DMS114 treated with DMSO at 0.1 percent for 48 hours (cell line): Measurements from ENCODE around the gene AFF3.
"Not testable (repeated sequence)": the region's sequence is repeated elsewhere in the genome, so short reads cannot be mapped to it uniquely, and the experiment has no call there.

Experiments used
- DNase-seq: peaks from one replicate; lab custom pipeline; 2025; ENCODE audit not compliant: unreplicated experiment; lab: John Stamatoyannopoulos, UW

The AFF3 gene

DNA sequence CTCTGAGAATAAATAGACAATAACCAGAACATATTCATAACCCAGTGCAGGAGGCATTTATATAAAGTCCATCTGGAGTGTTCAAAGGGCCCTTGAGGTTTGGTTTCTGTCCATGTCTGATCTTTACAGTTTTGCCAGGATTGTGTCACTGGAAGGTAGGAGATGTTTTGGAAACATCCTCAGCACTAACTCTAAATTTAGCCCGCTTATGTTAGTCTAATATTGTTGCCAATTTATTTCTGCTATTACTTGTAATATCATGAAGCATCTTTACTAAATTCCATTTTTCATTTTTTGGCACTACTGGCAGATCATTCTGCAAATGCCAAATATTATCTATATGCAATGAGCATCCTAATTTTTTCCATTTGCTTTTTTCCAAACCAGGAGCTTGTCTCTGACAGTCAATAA is 630.2 kb downstream of the AFF3 start:
- DNase-seq = no peak

DNA sequence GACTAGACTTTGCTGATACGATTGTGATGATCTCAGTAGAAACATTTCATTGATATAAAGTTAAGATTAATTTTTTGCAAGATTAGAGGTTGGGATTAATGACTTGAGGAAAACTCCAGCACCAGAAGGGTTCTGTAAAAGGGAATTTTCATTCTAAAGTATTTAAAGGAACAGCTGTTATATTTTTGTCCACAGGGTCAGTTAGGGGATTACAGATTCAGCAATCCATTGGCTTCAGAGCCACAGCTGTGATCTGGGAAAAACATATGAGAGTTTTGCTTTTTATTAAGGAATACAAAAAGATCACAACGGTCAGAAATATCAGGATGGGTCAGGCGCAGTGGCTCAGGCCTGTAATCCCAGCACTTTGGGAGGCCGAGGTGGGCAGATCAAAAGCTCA is 633.0 kb downstream of the AFF3 start:
- no peak for DNase-seq

GRCh38 chr2:99507937-99508818 is 634.2 kb downstream of the AFF3 start:
- DNase-seq = no peak

- no peak for DNase-seq
Measured at GRCh38 chr2:99504844-99505584, 637.4 kb downstream of the AFF3 start.

GRCh38 chr2:99503662-99504416 is 638.6 kb downstream of the AFF3 start:
- DNase-seq = not testable (repeated sequence)

GRCh38 chr2:99496021-99496420 is 646.4 kb downstream of the AFF3 start:
- no peak for DNase-seq
